HepG2 (cell line): ENCODE results near the gene CTNNAL1. TPM values are rescaled to one million over a fixed set of nuclear protein-coding genes. Genes with fewer than 3 reads are reported as not detected.
A peak's percentile ranks its signal among the peaks of the same experiment; 100 is the strongest.

ENCODE experiments used
- ADNP ChIP-seq: sonication (generic); formaldehyde crosslinking; IDR thresholded peaks from 2 replicates; pipeline ENCODE4 v1.4.0; 2020; ENCODE audit warnings: missing genetic modification reagents
- CREB1 ChIP-seq, 2 experiments: fragments of 450-650 bp in 1 of 2; IDR thresholded peaks; 2 replicates each; pipeline ENCODE4 v1.6.1; 2016 to 2017; ENCODE audit warnings: control low read depth in 1 of 2, mild to moderate bottlenecking in 1 of 2, missing compliant biosample characterization in 1 of 2, missing genetic modification characterization in 1 of 2
- FOXA1 ChIP-seq, 2 experiments: fragments of 450-650 bp in 1 of 2; sonication (generic) in 1 of 2; formaldehyde crosslinking in 1 of 2; IDR thresholded peaks; 2 replicates each; pipeline versions ENCODE4 v1.4.0 to v1.6.1; 2016 to 2020; ENCODE audit warnings: missing genetic modification reagents in 1 of 2
- GZF1 ChIP-seq: sonication (generic); formaldehyde crosslinking; IDR thresholded peaks from 2 replicates; pipeline ENCODE4 v1.5.1; 2020; ENCODE audit warnings: mild to moderate bottlenecking, missing genetic modification reagents
- HDAC2 ChIP-seq: sonication (generic); formaldehyde crosslinking; IDR thresholded peaks from 2 replicates; pipeline ENCODE4 v1.4.0; 2020; ENCODE audit warnings: missing genetic modification reagents
- KAT7 ChIP-seq: IDR thresholded peaks from 2 replicates; pipeline ENCODE4 v1.6.1; 2018; ENCODE audit warnings: borderline replicate concordance, missing compliant biosample characterization
- KDM2A ChIP-seq: sonication (generic); formaldehyde crosslinking; IDR thresholded peaks from 2 replicates; pipeline ENCODE4 v1.4.0; 2020; ENCODE audit warnings: low read depth, missing genetic modification reagents, borderline replicate concordance
- KMT2A ChIP-seq: sonication (generic); formaldehyde crosslinking; IDR thresholded peaks from 2 replicates; pipeline ENCODE4 v1.4.0; 2020; ENCODE audit warnings: missing genetic modification reagents
- KMT2B ChIP-seq: IDR thresholded peaks from 2 replicates; pipeline ENCODE4 v1.6.1; 2016; ENCODE audit warnings: missing genetic modification reagents, missing compliant biosample characterization
- PHF8 ChIP-seq: sonication (generic); formaldehyde crosslinking; IDR thresholded peaks from 2 replicates; pipeline ENCODE4 v1.5.0; 2020; ENCODE audit warnings: missing genetic modification reagents
- U2AF1 ChIP-seq: fragments of 200-400 bp; formaldehyde crosslinking; optimal IDR thresholded peaks from 2 replicates; pipeline ENCODE3; 2017; ENCODE audit warnings: mild to moderate bottlenecking, low read depth, low read length
- ZC3H13 ChIP-seq: sonication (generic); formaldehyde crosslinking; IDR thresholded peaks from 2 replicates; pipeline ENCODE4 v1.8.1; 2023; ENCODE audit warnings: mild to moderate bottlenecking, missing genetic modification reagents, moderate library complexity
- ZNF354B ChIP-seq: sonication (generic); formaldehyde crosslinking; IDR thresholded peaks from 2 replicates; pipeline ENCODE4 v1.8.0; 2022; ENCODE audit warnings: mild to moderate bottlenecking, missing genetic modification reagents
- ZNF432 ChIP-seq: sonication (generic); formaldehyde crosslinking; IDR thresholded peaks from 2 replicates; pipeline ENCODE4 v1.5.0; 2020; ENCODE audit warnings: missing genetic modification reagents, mild to moderate bottlenecking, borderline replicate concordance
- ZNF644 ChIP-seq: IDR thresholded peaks from 2 replicates; pipeline ENCODE4 v1.6.1; 2016; ENCODE audit warnings: low read depth
- ZSCAN31 ChIP-seq: sonication (generic); formaldehyde crosslinking; IDR thresholded peaks from 2 replicates; pipeline ENCODE4 v1.5.0; 2020; ENCODE audit warnings: low read depth, mild to moderate bottlenecking, missing genetic modification reagents
- polyA plus RNA-seq, 8 experiments: library from polyadenylated mRNA; depleted of rRNA in 3 of 8; stranded (reverse) in 7 of 8; unstranded in 1 of 8; fragments of >200 nt; fragmentation: Illumina TruSeq in 4 of 8; extraction: Trizol in 4 of 8; gene quantifications; 2 replicates each; pipeline versions ENCODE4 v1.2.1 to v1.2.3, GENCODE V29; 2011 to 2016; ENCODE audit warnings: low read depth in 4 of 8, missing spikeins in 1 of 8, mixed read lengths in 1 of 8; ENCODE audit not compliant: insufficient read depth in 1 of 8
- total RNA-seq, 5 experiments: library from RNA; depleted of rRNA; stranded (reverse); fragments of >200 nt; fragmentation: Illumina TruSeq; extraction: Trizol; gene quantifications; 2 replicates each; pipeline ENCODE4 v1.2.3, GENCODE V29; 2016; ENCODE audit warnings: low read depth in 1 of 5
- TF ChIP-seq, protein P1 (sequence below): sonication (generic); formaldehyde crosslinking; conservative IDR thresholded peaks from 2 replicates; pipeline ENCODE4 v1.8.0; 2022; ENCODE audit warnings: mild to moderate bottlenecking, moderate library complexity, missing genetic modification reagents
- TF ChIP-seq, protein P2 (sequence below): sonication (generic); formaldehyde crosslinking; IDR thresholded peaks from 2 replicates; pipeline ENCODE4 v1.4.0; 2020; ENCODE audit warnings: missing genetic modification reagents
- TF ChIP-seq, protein P3 (sequence below): sonication (generic); formaldehyde crosslinking; IDR thresholded peaks from 2 replicates; pipeline ENCODE4 v1.4.0; 2020; ENCODE audit warnings: mild to moderate bottlenecking, missing genetic modification reagents

The CTNNAL1 gene
- total and polyA plus RNA-seq, 2 of the 13 experiments (the other 11 are each of a cell fraction or from before 2014, with no cell fraction given) = 32.0 to 162 TPM

DNA sequence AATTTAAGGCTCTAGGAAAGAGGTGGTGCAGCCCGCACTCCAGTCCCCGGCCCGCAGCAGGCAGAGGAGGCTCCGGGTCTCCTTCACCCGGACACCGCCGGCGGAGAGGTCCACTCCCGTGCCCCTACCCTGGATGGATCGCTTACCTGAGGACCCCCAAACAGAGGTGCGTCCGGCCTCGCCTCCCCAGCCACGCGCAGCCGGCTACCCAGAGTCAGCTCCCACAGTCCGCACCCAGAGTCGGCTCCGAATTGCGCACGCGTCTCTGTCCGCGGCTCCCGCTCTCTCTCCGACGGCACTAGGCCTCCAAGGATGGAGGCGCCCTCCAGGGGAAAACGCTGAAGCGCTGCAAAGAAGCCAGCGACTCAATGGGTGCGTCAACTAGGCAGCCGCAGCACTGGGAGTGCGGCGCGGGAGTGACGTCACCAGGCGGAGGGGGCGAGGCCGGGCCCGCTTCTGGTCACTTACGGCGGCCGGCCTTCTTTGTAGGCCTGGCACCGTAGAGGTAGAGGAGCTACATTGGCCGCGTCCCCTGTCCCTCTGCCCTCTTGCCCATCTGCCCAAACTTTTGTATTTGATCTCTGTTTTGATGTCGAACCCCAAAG is 79.5 kb downstream of the CTNNAL1 start, which contains the start of gene ELP1 (continued):
- TF ChIP-seq HDAC2 (CRISPR knock-in tag) = peak; percentile 74
- TF ChIP-seq KDM2A (CRISPR knock-in tag) = peak; percentile 91
- TF ChIP-seq, protein P1, sequence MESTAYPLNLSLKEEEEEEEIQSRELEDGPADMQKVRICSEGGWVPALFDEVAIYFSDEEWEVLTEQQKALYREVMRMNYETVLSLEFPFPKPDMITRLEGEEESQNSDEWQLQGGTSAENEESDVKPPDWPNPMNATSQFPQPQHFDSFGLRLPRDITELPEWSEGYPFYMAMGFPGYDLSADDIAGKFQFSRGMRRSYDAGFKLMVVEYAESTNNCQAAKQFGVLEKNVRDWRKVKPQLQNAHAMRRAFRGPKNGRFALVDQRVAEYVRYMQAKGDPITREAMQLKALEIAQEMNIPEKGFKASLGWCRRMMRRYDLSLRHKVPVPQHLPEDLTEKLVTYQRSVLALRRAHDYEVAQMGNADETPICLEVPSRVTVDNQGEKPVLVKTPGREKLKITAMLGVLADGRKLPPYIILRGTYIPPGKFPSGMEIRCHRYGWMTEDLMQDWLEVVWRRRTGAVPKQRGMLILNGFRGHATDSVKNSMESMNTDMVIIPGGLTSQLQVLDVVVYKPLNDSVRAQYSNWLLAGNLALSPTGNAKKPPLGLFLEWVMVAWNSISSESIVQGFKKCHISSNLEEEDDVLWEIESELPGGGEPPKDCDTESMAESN (CRISPR knock-in tag) = peak; percentile 83
- TF ChIP-seq ZC3H13 (CRISPR knock-in tag) = peak; percentile 74; the same call in 1 of the 2 replicates
- peak; percentile 100 for TF ChIP-seq CREB1 (IDR thresholded peaks at IDR 0.05)
- TF ChIP-seq CREB1 (CRISPR knock-in tag; IDR thresholded peaks at IDR 0.05) = peak; percentile 98
- no peak for TF ChIP-seq ZNF354B (CRISPR knock-in tag)
- TF ChIP-seq KMT2B = peak; percentile 90
- peak; percentile 68 for TF ChIP-seq U2AF1
- peak; percentile 97 for TF ChIP-seq KMT2A (CRISPR knock-in tag)
- peak; percentile 66; the same call in 1 of the 2 replicates for TF ChIP-seq KAT7
- no peak for TF ChIP-seq ADNP (CRISPR knock-in tag)
- TF ChIP-seq ZNF432 (CRISPR knock-in tag) = no peak
- peak; percentile 72; the same call in 1 of the 2 replicates for TF ChIP-seq ZSCAN31
- TF ChIP-seq, protein P2, sequence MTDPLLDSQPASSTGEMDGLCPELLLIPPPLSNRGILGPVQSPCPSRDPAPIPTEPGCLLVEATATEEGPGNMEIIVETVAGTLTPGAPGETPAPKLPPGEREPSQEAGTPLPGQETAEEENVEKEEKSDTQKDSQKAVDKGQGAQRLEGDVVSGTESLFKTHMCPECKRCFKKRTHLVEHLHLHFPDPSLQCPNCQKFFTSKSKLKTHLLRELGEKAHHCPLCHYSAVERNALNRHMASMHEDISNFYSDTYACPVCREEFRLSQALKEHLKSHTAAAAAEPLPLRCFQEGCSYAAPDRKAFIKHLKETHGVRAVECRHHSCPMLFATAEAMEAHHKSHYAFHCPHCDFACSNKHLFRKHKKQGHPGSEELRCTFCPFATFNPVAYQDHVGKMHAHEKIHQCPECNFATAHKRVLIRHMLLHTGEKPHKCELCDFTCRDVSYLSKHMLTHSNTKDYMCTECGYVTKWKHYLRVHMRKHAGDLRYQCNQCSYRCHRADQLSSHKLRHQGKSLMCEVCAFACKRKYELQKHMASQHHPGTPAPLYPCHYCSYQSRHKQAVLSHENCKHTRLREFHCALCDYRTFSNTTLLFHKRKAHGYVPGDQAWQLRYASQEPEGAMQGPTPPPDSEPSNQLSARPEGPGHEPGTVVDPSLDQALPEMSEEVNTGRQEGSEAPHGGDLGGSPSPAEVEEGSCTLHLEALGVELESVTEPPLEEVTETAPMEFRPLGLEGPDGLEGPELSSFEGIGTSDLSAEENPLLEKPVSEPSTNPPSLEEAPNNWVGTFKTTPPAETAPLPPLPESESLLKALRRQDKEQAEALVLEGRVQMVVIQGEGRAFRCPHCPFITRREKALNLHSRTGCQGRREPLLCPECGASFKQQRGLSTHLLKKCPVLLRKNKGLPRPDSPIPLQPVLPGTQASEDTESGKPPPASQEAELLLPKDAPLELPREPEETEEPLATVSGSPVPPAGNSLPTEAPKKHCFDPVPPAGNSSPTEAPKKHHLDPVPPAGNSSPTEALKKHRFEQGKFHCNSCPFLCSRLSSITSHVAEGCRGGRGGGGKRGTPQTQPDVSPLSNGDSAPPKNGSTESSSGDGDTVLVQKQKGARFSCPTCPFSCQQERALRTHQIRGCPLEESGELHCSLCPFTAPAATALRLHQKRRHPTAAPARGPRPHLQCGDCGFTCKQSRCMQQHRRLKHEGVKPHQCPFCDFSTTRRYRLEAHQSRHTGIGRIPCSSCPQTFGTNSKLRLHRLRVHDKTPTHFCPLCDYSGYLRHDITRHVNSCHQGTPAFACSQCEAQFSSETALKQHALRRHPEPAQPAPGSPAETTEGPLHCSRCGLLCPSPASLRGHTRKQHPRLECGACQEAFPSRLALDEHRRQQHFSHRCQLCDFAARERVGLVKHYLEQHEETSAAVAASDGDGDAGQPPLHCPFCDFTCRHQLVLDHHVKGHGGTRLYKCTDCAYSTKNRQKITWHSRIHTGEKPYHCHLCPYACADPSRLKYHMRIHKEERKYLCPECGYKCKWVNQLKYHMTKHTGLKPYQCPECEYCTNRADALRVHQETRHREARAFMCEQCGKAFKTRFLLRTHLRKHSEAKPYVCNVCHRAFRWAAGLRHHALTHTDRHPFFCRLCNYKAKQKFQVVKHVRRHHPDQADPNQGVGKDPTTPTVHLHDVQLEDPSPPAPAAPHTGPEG (CRISPR knock-in tag) = peak; percentile 84; the same call in 1 of the 2 replicates
- no peak for TF ChIP-seq ZNF644 (CRISPR knock-in tag)
- no peak for TF ChIP-seq FOXA1 (IDR thresholded peaks at IDR 0.05)
- peak; percentile 45 for TF ChIP-seq FOXA1 (CRISPR knock-in tag; IDR thresholded peaks at IDR 0.05)
- no peak for TF ChIP-seq GZF1 (CRISPR knock-in tag)
- TF ChIP-seq PHF8 = peak; percentile 94
- TF ChIP-seq, protein P3, sequence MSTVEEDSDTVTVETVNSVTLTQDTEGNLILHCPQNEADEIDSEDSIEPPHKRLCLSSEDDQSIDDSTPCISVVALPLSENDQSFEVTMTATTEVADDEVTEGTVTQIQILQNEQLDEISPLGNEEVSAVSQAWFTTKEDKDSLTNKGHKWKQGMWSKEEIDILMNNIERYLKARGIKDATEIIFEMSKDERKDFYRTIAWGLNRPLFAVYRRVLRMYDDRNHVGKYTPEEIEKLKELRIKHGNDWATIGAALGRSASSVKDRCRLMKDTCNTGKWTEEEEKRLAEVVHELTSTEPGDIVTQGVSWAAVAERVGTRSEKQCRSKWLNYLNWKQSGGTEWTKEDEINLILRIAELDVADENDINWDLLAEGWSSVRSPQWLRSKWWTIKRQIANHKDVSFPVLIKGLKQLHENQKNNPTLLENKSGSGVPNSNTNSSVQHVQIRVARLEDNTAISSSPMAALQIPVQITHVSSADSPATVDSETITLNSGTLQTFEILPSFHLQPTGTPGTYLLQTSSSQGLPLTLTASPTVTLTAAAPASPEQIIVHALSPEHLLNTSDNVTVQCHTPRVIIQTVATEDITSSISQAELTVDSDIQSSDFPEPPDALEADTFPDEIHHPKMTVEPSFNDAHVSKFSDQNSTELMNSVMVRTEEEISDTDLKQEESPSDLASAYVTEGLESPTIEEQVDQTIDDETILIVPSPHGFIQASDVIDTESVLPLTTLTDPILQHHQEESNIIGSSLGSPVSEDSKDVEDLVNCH = 0 out of 2 replicates have a peak, but pooled peaks have one; percentile 72
